HFFc6 (cell line): ENCODE data around the gene ELN. TPM values are rescaled to one million over a fixed set of nuclear protein-coding genes. Genes with fewer than 3 reads are reported as not detected.
A peak's percentile ranks its signal among the peaks of the same experiment; 100 is the strongest.

Experiments
- DNase-seq: peaks from one replicate; pipeline ENCODE4 v3.0.0-alpha.2; 2018
- H3K27ac Mint-ChIP-seq: 2 replicates; pipeline ENCODE4 v1.8.0; 2020; ENCODE audit warnings: mild to moderate bottlenecking, mixed read lengths
- H3K27me3 Mint-ChIP-seq: 2 replicates; pipeline ENCODE4 v1.8.0; 2021; ENCODE audit warnings: mild to moderate bottlenecking, moderate library complexity, mixed read lengths; ENCODE audit not compliant: insufficient read depth
- H3K36me3 Mint-ChIP-seq: 2 replicates; pipeline ENCODE4 v1.8.0; 2021; ENCODE audit warnings: low read depth, mixed read lengths
- H3K4me1 Mint-ChIP-seq: 2 replicates; pipeline ENCODE4 v1.8.0; 2020; ENCODE audit warnings: low read depth, mixed read lengths
- H3K4me3 Mint-ChIP-seq: 2 replicates; pipeline ENCODE4 v1.8.0; 2020; ENCODE audit warnings: mild to moderate bottlenecking, moderate library complexity, mixed read lengths
- H3K9me3 Mint-ChIP-seq: 2 replicates; pipeline ENCODE4 v1.8.0; 2020; ENCODE audit warnings: mild to moderate bottlenecking, mixed read lengths
- total RNA-seq, 6 experiments: library from RNA; stranded (reverse); fragmentation: NEBNext Ultra II Directional; extraction: Animal tissue kit (Norgen Biotek cat#: 25700); gene quantifications; 2 replicates in 1 of 6; 3 replicates in 5 of 6; pipeline ENCODE4 v1.2.3, GENCODE V29; 2021
- TF ChIP-seq, protein P1 (sequence below): fragments of 200-600 bp; sonication (generic); IDR thresholded peaks from 2 replicates; pipeline ENCODE4 v1.5.0; 2021; ENCODE audit warnings: antibody characterized with exemption, mild to moderate bottlenecking

The ELN gene
- total RNA-seq, 6 experiments from 2014 or later = 4.7 to 25.8 (median 19.1) TPM

DNA sequence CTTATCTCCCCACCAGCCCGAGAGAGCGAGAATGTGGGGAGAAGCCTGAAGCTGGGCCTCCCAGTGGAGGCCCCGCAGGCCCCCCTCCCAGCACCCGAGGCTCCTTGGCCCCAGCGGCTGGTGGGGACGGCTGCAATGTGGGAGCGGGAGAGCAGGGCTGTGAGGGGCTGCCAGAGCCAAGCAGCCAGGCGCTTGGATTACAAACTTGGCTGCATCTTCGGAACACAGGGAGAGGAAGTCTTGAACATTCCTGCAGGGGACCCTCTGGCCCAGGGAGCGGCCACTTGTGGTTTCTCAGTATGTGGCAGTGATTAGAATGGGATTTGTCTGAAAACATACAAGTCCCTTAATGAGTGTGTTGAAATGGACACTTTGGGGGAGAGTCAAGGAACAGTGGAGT is 23.2 kb downstream of the ELN start:
- DNase-seq = no peak
- no peaks in the 10 kb centered on the region for H3K9me3 Mint-ChIP-seq
- peaks cover 4% of the 10 kb centered on the region; the same call in 1 of the 2 replicates for H3K36me3 Mint-ChIP-seq
- peaks cover 4% of the 10 kb centered on the region; the same call in 1 of the 2 replicates for H3K27me3 Mint-ChIP-seq
- TF ChIP-seq, protein P1, sequence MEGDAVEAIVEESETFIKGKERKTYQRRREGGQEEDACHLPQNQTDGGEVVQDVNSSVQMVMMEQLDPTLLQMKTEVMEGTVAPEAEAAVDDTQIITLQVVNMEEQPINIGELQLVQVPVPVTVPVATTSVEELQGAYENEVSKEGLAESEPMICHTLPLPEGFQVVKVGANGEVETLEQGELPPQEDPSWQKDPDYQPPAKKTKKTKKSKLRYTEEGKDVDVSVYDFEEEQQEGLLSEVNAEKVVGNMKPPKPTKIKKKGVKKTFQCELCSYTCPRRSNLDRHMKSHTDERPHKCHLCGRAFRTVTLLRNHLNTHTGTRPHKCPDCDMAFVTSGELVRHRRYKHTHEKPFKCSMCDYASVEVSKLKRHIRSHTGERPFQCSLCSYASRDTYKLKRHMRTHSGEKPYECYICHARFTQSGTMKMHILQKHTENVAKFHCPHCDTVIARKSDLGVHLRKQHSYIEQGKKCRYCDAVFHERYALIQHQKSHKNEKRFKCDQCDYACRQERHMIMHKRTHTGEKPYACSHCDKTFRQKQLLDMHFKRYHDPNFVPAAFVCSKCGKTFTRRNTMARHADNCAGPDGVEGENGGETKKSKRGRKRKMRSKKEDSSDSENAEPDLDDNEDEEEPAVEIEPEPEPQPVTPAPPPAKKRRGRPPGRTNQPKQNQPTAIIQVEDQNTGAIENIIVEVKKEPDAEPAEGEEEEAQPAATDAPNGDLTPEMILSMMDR = no peak
- no peaks in the 10 kb centered on the region for H3K4me1 Mint-ChIP-seq
- no peak overlapping the region for H3K4me3 Mint-ChIP-seq
- H3K27ac Mint-ChIP-seq = no peak overlapping the region

DNA sequence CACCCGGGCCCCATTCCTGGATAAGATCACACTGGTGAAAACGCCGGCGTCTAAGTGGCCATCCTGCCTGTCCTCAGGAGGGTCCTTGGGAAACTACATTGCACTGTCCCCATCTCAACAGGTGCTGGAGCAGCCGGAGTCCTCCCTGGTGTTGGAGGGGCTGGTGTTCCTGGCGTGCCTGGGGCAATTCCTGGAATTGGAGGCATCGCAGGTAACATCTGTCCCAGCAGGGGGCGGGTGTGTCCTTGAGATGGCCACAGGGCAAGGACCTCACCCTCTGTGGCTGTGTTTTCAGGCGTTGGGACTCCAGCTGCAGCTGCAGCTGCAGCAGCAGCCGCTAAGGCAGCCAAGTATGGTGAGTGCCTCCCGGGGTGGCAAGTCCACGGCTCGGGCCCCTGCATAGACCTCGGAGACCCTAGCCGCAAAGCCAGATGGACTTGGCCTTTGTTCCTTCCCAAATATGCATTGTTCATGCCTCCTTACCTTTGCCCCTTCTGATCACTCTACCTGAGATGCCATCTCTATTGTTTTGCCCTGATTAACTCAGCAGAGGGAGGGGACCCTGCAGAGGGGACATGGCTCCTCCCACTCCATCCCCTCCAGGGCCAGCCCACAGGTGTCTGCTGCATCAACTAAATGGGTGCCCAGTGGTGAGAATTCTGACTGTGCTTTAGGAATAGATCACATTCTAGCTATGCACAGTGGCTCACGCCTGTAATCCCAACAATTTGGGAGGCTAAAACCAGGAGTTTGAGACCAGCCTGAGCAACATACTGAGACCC is 23.8 kb downstream of the ELN start:
- Mint-ChIP-seq H3K27me3 (peaks cover 4% of the 10 kb centered on the region; the same call in 1 of the 2 replicates), H3K36me3 (peaks cover 4% of the 10 kb centered on the region; the same call in 1 of the 2 replicates), H3K4me3 (no peak overlapping the region), H3K9me3 (no peaks in the 10 kb centered on the region), H3K4me1 (no peaks in the 10 kb centered on the region), H3K27ac (no peak overlapping the region)
- TF ChIP-seq, protein P1 = peak; percentile 69
- DNase-seq = no peak

DNA sequence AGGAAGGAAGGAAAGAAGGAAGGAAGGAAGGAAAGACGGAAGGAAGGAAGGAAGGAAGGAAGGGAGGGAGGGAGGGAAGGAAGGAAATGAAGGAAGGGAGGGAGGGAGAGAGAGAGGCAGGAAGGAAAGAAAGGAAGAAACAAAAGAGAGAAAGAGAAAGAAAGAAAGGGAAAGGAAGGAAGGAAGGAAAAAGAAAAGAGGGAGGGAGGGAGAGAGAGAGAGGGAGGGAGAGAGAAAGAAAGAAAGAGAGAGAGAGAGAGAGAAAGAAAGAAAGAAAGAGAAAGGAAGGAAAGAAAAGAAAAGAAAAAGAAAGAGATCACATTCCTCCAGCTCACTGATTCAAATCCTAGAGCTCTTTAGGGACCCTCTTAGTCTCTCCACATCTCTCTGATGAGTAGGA is 24.7 kb downstream of the ELN start:
- no peak for DNase-seq
- TF ChIP-seq, protein P1 = no peak

DNA sequence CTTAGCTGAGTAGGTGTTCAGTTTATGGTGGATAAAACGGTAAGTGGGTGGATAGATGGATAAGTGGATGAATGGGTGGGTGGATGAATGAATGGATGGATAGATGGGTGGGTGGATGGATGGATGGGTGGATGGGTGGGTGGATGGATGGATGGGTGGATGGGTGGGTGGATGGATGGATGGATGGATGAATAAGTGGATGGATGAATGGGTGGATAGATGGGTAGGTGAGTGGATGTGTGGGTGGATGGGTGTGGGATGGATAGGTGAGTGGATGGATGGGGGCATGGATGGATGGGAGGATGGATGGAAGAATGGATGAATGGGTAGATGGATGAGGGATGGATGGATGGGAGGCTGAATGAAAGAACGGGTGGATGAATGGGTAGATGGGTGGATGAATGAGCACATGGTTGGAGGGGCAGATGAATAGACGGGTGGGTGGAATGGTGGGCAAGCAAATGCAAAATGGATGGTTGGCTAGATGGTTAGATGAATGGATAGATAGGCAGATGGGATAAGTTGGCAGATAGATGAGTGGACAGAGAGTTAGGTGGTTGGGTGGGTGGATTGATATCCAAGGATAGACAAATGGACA is 25.7 kb downstream of the ELN start:
- DNase-seq = no peak
- H3K4me3 Mint-ChIP-seq = no peak overlapping the region
- H3K9me3 Mint-ChIP-seq = no peaks in the 10 kb centered on the region
- no peak overlapping the region for H3K27ac Mint-ChIP-seq
- no peaks in the 10 kb centered on the region for H3K4me1 Mint-ChIP-seq
- H3K27me3 Mint-ChIP-seq = peaks cover 4% of the 10 kb centered on the region; the same call in 1 of the 2 replicates
- H3K36me3 Mint-ChIP-seq = no peaks in the 10 kb centered on the region
- TF ChIP-seq, protein P1 = no peak

More for the DNA sequence above, 24.7 kb downstream of the ELN start:
- Mint-ChIP-seq H3K4me3 (no peak overlapping the region), H3K36me3 (peaks cover 4% of the 10 kb centered on the region; the same call in 1 of the 2 replicates), H3K27ac (no peak overlapping the region), H3K4me1 (no peaks in the 10 kb centered on the region), H3K9me3 (no peaks in the 10 kb centered on the region), H3K27me3 (peaks cover 4% of the 10 kb centered on the region; the same call in 1 of the 2 replicates)

DNA sequence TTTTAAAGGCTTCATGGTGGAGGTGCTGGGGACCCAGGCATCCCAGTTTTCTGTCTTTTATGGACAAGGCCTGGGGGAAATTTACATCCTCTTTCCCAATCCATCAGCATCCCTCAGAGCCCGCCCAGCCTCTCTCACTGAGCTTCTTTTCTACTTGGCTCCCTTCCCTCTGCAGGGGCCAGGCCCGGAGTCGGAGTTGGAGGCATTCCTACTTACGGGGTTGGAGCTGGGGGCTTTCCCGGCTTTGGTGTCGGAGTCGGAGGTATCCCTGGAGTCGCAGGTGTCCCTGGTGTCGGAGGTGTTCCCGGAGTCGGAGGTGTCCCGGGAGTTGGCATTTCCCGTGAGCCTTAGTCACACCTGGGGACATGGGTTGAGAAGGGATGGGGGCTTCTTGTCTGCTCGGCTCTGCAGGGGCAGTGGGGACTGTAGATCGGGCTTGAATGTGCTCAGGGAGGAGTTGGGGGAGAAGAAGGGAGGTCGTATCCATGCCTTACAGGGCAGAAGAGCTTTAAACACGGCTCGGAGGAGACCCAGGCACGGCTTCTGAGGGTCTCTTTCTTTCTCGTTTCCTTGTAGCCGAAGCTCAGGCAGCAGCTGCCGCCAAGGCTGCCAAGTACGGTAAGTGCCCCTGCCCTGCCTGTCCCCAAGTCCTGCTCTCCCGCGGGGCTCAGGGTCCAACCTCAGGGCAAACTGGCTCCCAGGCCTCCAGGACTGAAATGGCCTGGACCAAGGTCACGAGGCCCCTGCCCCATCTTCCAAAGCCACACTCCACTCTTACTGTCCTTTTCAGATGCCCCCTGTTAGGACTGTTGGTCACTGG is 28.3 kb downstream of the ELN start:
- H3K9me3 Mint-ChIP-seq = no peaks in the 10 kb centered on the region

More for the DNA sequence above, 28.3 kb downstream of the ELN start:
- H3K27me3 Mint-ChIP-seq = peaks cover 4% of the 10 kb centered on the region; the same call in 1 of the 2 replicates
- no peak overlapping the region for H3K27ac Mint-ChIP-seq
- no peak overlapping the region for H3K4me3 Mint-ChIP-seq
- no peaks in the 10 kb centered on the region for H3K4me1 Mint-ChIP-seq
- TF ChIP-seq, protein P1 = no peak
- DNase-seq = no peak
- no peaks in the 10 kb centered on the region for H3K36me3 Mint-ChIP-seq
